Panc1 (cell line): ENCODE results near the gene SDF4. TPM values are rescaled to one million over a fixed set of nuclear protein-coding genes. Genes with fewer than 3 reads are reported as not detected.

ENCODE experiments used
- ATAC-seq: fragments of 200-7000 bp; cut with Tn5 transposase; 2 replicates; pipeline ENCODE4 v1.9.1; 2020; ENCODE audit warnings: mild to moderate bottlenecking, moderate library complexity
- BruUV-seq: library from RNA; stranded (reverse); fragments of 400-500 nt; replicated peaks from 2 replicates; lab custom pipeline; 2021; lab: Mats Ljungman, UMichigan
- CTCF ChIA-PET: fragments of 300-600 bp; sonication (Branson Sonifier 250); formaldehyde crosslinking; loops from one replicate; lab custom pipeline; 2022; ENCODE audit warnings: antibody characterized with exemption; lab: Charles Lee
- POLR2A ChIA-PET: fragments of 300-600 bp; sonication (Branson Sonifier 250); formaldehyde crosslinking; loops from one replicate; lab custom pipeline; 2022; ENCODE audit warnings: antibody characterized with exemption; lab: Charles Lee
- DNase-seq: peaks from one replicate; pipeline ENCODE4 v3.0.0-alpha.2; 2010; ENCODE audit warnings: low read depth, low spot score
- H3K27ac ChIP-seq: 2 replicates; pipeline ENCODE4 v1.5.1; 2011; ENCODE audit warnings: mild to moderate bottlenecking, low read length, inconsistent platforms
- H3K27me3 ChIP-seq: fragments of 200-500 bp; sonication (Bioruptor generic); 2 replicates; pipeline ENCODE4 v1.6.0; 2014; ENCODE audit warnings: low read length, inconsistent platforms; ENCODE audit not compliant: control insufficient read depth, insufficient read depth
- H3K36me3 ChIP-seq: fragments of 200-500 bp; sonication (Bioruptor generic); 2 replicates; pipeline ENCODE4 v1.5.1; 2014; ENCODE audit warnings: inconsistent platforms, mild to moderate bottlenecking, low read length, moderate library complexity; ENCODE audit not compliant: control insufficient read depth, insufficient read depth
- H3K4me1 ChIP-seq: 2 replicates; pipeline ENCODE4 v1.5.1; 2011; ENCODE audit warnings: inconsistent platforms, mild to moderate bottlenecking, low read length, moderate library complexity; ENCODE audit not compliant: control insufficient read depth, insufficient read depth
- H3K4me3 ChIP-seq, 2 experiments: 2 replicates each; pipeline ENCODE4 v1.5.1; 2011 to 2012; ENCODE audit warnings: low read depth in 2 of 2, low read length in 2 of 2, mild to moderate bottlenecking in 2 of 2, inconsistent platforms in 1 of 2, moderate library complexity in 1 of 2
- H3K9me3 ChIP-seq: fragments of 200-500 bp; sonication (Bioruptor generic); 2 replicates; pipeline ENCODE4 v1.5.1; 2014; ENCODE audit warnings: low read depth, mild to moderate bottlenecking, inconsistent platforms, low read length, moderate library complexity; ENCODE audit not compliant: control insufficient read depth, insufficient read depth
- CTCF ChIP-seq: fragments of 450-650 bp; IDR thresholded peaks from 2 replicates; pipeline ENCODE4 v1.5.1; 2017; ENCODE audit warnings: mild to moderate bottlenecking
- POLR2AphosphoS5 ChIP-seq: IDR thresholded peaks from 2 replicates; pipeline ENCODE4 v1.6.1; 2012; ENCODE audit warnings: mild to moderate bottlenecking, low read depth, low read length, moderate library complexity
- REST ChIP-seq, 2 experiments: IDR thresholded peaks; 2 replicates each; pipeline ENCODE4 v1.6.1; 2011 to 2012; ENCODE audit warnings: low read depth in 2 of 2, control low read depth in 1 of 2, low read length in 1 of 2, mild to moderate bottlenecking in 1 of 2, moderate library complexity in 1 of 2; ENCODE audit not compliant: insufficient read depth in 1 of 2
- SIN3A ChIP-seq: IDR thresholded peaks from 2 replicates; pipeline ENCODE4 v1.6.1; 2012; ENCODE audit warnings: low read depth, mild to moderate bottlenecking, low read length, moderate library complexity, borderline replicate concordance; ENCODE audit not compliant: insufficient read depth
- TCF7L2 ChIP-seq: IDR thresholded peaks from 2 replicates; pipeline ENCODE4 v1.6.1; 2011; ENCODE audit warnings: mild to moderate bottlenecking, low read depth, low read length, inconsistent platforms
- in situ Hi-C: cut with HindIII; loops from 2 replicates; pipeline ENCODE4 v1.10.0; 2016; ENCODE audit warnings: low sequenced_read_pairs, low pct_unique_long_range_greater_than_20kb
- intact Hi-C: fragments of 100-400 bp; cut with micrococcal nuclease; formaldehyde crosslinking; loops from one replicate; pipeline ENCODE4 v1.10.0; 2022; ENCODE audit not compliant: unreplicated experiment
- total RNA-seq: library from RNA; stranded (reverse); gene quantifications from one replicate; pipeline ENCODE4 v1.2.1, GENCODE V29; 2021; ENCODE audit not compliant: unreplicated experiment

The SDF4 gene
- total RNA-seq, 1 experiment from 2014 or later = 335 TPM

- CTCF ChIA-PET = no interaction called here
- DNase-seq (no peak), ATAC-seq (no peak)
- intact Hi-C loops = no loop called here
- Histone ChIP-seq H3K27me3 (no peaks in the 10 kb centered on the region), H3K36me3 (peaks cover 2% of the 10 kb centered on the region; the same call in 1 of the 2 replicates), H3K9me3 (no peaks in the 10 kb centered on the region), H3K4me3 (no peak overlapping the region), H3K4me1 (no peaks in the 10 kb centered on the region), H3K27ac (no peak overlapping the region)
- POLR2A ChIA-PET = no interaction called here
- TSS peak; percentile 32 for BruUV-seq
- TF ChIP-seq SIN3A (no peak), CTCF (no peak), TCF7L2 (no peak), REST (IDR thresholded peaks at IDR 0.05; ENCODE audit: insufficient read depth in 1 of 2, low read depth in 2 of 2, low read length in 1 of 2) (no peak)
- in situ Hi-C loops = no loop called here
These were observed 9.1 kb downstream of the SDF4 start for GRCh38 chr1:1222575-1223225.

- Histone ChIP-seq H3K9me3 (no peaks in the 10 kb centered on the region), H3K36me3 (peaks cover 2% of the 10 kb centered on the region; the same call in 1 of the 2 replicates), H3K4me3 (no peak overlapping the region), H3K27me3 (no peaks in the 10 kb centered on the region), H3K4me1 (no peaks in the 10 kb centered on the region), H3K27ac (no peak overlapping the region)
- CTCF ChIA-PET = interaction anchor here (1.4 kb wide), 1 partner anchor 99 kb away, joined by 3 read pairs; no protein-coding TSS in a partner anchor
- in situ Hi-C loops = no loop called here
- ATAC-seq (peak; percentile 24; the same call in 1 of the 2 replicates), DNase-seq (no peak)
- no TSS peak for BruUV-seq
- POLR2A ChIA-PET = no interaction called here
- TF ChIP-seq SIN3A (no peak), TCF7L2 (no peak), CTCF (no peak), REST (IDR thresholded peaks at IDR 0.05; ENCODE audit: insufficient read depth in 1 of 2, low read depth in 2 of 2, low read length in 1 of 2) (no peak), POLR2AphosphoS5 (no peak)
- intact Hi-C loops = no loop called here
These were observed 9.8 kb downstream of the SDF4 start for GRCh38 chr1:1221887-1222574.
